T-helper 17 cell (primary cell): ENCODE data around the gene USP53. TPM values are rescaled to one million over a fixed set of nuclear protein-coding genes. Genes with fewer than 3 reads are reported as not detected.

ENCODE experiments used
- ATAC-seq: fragments of 150-1000 bp; cut with Tn5 transposase; 2 replicates; pipeline ENCODE4 v1.10.0; 2021; ENCODE audit warnings: mild to moderate bottlenecking, moderate library complexity
- DNase-seq, 3 donors: peaks; one replicate each; pipeline versions ENCODE4 v3.0.0 to v3.0.0-alpha.2; 2020 to 2021
- H3K9me3 ChIP-seq: one replicate; pipeline ENCODE4 v1.7.0; 2013; ENCODE audit warnings: low read length, mild to moderate bottlenecking; ENCODE audit not compliant: control insufficient read depth, poor library complexity, severe bottlenecking
- H3K27ac Mint-ChIP-seq: one replicate; pipeline ENCODE4 v1.8.0; 2022; ENCODE audit warnings: mild to moderate bottlenecking, moderate library complexity, mixed read lengths
- H3K27me3 Mint-ChIP-seq: one replicate; pipeline ENCODE4 v1.8.0; 2022; ENCODE audit warnings: mixed read lengths
- H3K36me3 Mint-ChIP-seq: one replicate; pipeline ENCODE4 v1.8.0; 2022; ENCODE audit warnings: low read depth, mixed read lengths
- H3K4me1 Mint-ChIP-seq: one replicate; pipeline ENCODE4 v1.8.0; 2022; ENCODE audit warnings: mild to moderate bottlenecking, mixed read lengths
- H3K4me3 Mint-ChIP-seq: one replicate; pipeline ENCODE4 v1.8.0; 2022; ENCODE audit warnings: mild to moderate bottlenecking, moderate library complexity, mixed read lengths
- total RNA-seq, 4 donors: library from RNA in 2 of 4; stranded (reverse) in 2 of 4; gene quantifications; one replicate each; pipeline ENCODE4 v1.2.3 and lab custom pipeline; 2022 to 2026

The USP53 gene
- total RNA-seq, 2 donors from 2014 or later = 22.4 to 22.9 TPM

GRCh38 chr4:119206178-119206577 lies 6.3 kb upstream of the USP53 start:
- ATAC-seq (no peak), DNase-seq (no peak)
- Mint-ChIP-seq H3K4me3 (no peak overlapping the region), H3K27me3 (no peaks in the 10 kb centered on the region), H3K4me1 (peaks cover 7% of the 10 kb centered on the region), H3K36me3 (no peaks in the 10 kb centered on the region), H3K27ac (no peak overlapping the region)
- no peaks in the 10 kb centered on the region for H3K9me3 ChIP-seq

DNA sequence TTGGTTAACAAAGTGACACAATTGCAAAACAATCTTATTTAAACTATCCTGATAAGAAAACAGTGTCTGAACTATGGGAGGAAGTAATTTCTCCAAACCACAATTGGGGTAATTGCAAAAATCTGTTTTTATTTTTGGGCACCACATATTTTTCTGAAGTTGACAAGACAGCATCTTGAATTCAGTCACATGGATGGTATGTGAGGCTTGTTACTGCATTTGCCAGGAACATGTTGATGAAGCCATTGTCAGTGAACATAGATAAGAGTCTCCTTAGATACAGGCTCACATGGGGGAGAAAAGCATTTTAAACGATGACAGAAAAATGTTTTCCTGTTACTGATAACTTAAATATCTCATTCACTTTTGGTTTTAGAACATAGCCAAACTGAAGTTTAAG lies 5.5 kb upstream of the USP53 start:
- DNase-seq = no peak
- Mint-ChIP-seq H3K27ac (no peak overlapping the region), H3K36me3 (peaks cover under 1% of the 10 kb centered on the region), H3K4me1 (peaks cover 13% of the 10 kb centered on the region), H3K27me3 (no peaks in the 10 kb centered on the region), H3K4me3 (no peak overlapping the region)
- no peaks in the 10 kb centered on the region for H3K9me3 ChIP-seq
- no peak for ATAC-seq

DNA sequence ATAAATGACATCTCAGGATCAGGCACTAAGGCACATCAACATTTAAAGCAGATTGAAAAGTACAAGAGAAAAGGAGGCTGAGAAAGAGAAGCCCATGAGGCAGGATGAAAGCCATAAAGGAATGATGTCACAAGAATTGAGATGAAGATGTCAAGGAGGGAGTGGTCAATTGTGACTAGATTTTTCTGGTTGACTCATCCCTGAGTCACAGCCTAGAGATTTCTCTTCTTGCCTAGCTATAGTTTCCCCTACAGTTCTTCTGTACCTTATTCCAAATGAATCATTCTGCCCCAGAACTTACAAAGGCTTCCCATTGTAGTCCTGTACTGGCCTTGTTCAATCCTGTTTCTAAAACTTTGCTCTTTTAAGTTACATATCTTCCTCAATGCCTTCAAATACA lies 3.4 kb upstream of the USP53 start:
- no peak overlapping the region for H3K4me3 Mint-ChIP-seq
- ATAC-seq = no peak

DNA sequence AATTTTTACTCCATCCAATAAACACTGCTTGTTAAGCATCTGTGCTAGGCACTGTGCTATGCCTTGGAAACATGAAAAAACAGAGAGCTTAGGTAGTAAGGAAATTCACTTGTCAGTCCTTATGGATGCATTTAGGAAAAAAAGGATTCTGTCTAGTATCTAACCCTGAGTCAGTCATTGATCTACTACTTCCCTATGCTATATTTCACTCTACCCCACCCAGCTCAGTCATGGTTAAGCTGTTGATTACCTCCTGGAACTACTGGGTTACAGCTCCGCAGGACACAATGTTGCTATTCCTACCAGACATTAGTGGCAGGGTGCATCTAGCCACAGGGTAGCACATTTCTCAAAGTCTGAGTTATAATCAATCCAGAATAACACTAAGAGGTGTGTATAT lies 2.9 kb upstream of the USP53 start:
- peaks cover 23% of the 10 kb centered on the region for H3K4me1 Mint-ChIP-seq
- no peak overlapping the region for H3K4me3 Mint-ChIP-seq
- no peak overlapping the region for H3K27ac Mint-ChIP-seq
- no peaks in the 10 kb centered on the region for H3K27me3 Mint-ChIP-seq
- ATAC-seq (no peak), DNase-seq (no peak)
- peaks cover 3% of the 10 kb centered on the region for H3K36me3 Mint-ChIP-seq
- no peaks in the 10 kb centered on the region for H3K9me3 ChIP-seq

More for the DNA sequence above, 3.4 kb upstream of the USP53 start:
- no peaks in the 10 kb centered on the region for H3K27me3 Mint-ChIP-seq
- peaks cover 3% of the 10 kb centered on the region for H3K36me3 Mint-ChIP-seq
- DNase-seq = no peak
- no peaks in the 10 kb centered on the region for H3K9me3 ChIP-seq
- no peak overlapping the region for H3K27ac Mint-ChIP-seq
- H3K4me1 Mint-ChIP-seq = peaks cover 23% of the 10 kb centered on the region

DNA sequence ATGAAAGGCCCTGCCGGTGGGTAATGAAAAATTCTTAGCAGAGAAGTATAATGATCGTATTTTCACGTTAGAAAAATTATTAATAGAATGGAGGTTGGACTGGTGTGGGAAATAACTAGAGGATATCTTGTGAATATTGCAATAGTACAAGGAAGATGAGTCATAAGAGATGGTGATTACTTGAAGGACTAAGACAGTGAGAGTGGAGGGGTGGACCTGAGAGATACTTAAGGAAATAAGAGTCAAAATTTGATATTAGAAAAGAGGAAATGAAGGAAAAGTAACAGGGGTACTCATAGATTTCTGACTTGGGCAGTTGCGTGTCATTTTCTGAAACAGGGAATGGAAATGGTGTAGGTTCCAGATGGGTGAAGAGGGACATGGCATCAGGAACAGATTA lies 1.7 kb upstream of the USP53 start:
- Mint-ChIP-seq H3K27ac (peak overlapping the region; percentile 95), H3K4me3 (peak overlapping the region; percentile 99), H3K4me1 (peaks cover 23% of the 10 kb centered on the region), H3K27me3 (no peaks in the 10 kb centered on the region), H3K36me3 (peaks cover 3% of the 10 kb centered on the region)
- no peak for DNase-seq
- no peak for ATAC-seq
- no peaks in the 10 kb centered on the region for H3K9me3 ChIP-seq

DNA sequence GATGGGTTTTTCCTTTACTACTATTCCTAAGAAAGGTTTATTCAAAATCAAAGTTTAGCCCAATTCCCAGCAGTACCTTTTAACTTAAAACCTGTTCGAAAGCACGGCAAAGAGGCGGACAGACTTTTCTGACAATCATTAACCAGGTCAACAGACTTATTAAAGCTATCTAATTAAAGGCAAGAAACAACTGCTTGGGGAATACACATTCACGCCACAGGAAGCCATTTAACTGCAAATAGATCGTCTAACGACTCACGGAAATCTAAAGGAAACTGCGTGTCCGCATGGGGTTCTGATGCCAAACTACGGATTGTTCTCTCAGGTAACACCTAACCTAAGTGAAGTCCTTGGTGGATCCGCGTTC lies 663 bp upstream of the USP53 start:
- Mint-ChIP-seq H3K27ac (peak overlapping the region; percentile 95), H3K4me1 (peaks cover 23% of the 10 kb centered on the region), H3K36me3 (peaks cover 3% of the 10 kb centered on the region), H3K4me3 (peak overlapping the region; percentile 99), H3K27me3 (no peaks in the 10 kb centered on the region)
- no peaks in the 10 kb centered on the region for H3K9me3 ChIP-seq
- DNase-seq = no peak
- peak; percentile 33 for ATAC-seq

GRCh38 chr4:119212964-119213606 lies 572 bp downstream of the USP53 start:
- no peaks in the 10 kb centered on the region for H3K27me3 Mint-ChIP-seq
- peak overlapping the region; percentile 95 for H3K27ac Mint-ChIP-seq
- H3K4me1 Mint-ChIP-seq = peaks cover 30% of the 10 kb centered on the region
- H3K4me3 Mint-ChIP-seq = peak overlapping the region; percentile 99
- peak; percentile 39 for ATAC-seq
- H3K9me3 ChIP-seq = no peaks in the 10 kb centered on the region
- peaks cover 10% of the 10 kb centered on the region for H3K36me3 Mint-ChIP-seq
- DNase-seq = peak; percentile 34 to 46 (median 42)

DNA sequence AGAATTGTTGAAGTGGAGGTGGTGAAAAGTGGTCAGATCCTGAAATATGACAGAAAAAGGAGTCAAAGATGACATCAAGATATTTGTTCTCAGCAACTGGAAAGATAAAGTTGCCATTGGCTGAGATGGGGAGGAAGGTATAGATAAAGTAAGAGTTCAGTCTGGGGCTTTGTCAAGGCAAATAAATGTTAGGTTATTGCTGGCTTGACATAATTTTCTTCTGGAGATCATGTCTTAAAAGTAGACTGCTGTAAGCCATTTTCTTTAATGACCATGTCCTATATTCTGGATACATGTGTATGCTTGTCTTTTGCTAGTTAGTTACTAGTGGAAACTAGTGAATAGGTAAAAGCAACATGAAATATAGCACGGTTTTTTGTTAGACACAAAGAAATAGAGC lies 5.6 kb downstream of the USP53 start:
- ATAC-seq = no peak
- no peaks in the 10 kb centered on the region for H3K9me3 ChIP-seq
- no peak overlapping the region for H3K27ac Mint-ChIP-seq
- no peak overlapping the region for H3K4me3 Mint-ChIP-seq
- DNase-seq = no peak
- peaks cover 13% of the 10 kb centered on the region for H3K36me3 Mint-ChIP-seq
- H3K4me1 Mint-ChIP-seq = peaks cover 17% of the 10 kb centered on the region
- no peaks in the 10 kb centered on the region for H3K27me3 Mint-ChIP-seq

GRCh38 chr4:119221412-119221811 lies 8.9 kb downstream of the USP53 start:
- Mint-ChIP-seq H3K27ac (no peak overlapping the region), H3K27me3 (no peaks in the 10 kb centered on the region), H3K36me3 (peaks cover 15% of the 10 kb centered on the region), H3K4me1 (peaks cover 15% of the 10 kb centered on the region), H3K4me3 (no peak overlapping the region)
- no peaks in the 10 kb centered on the region for H3K9me3 ChIP-seq
- ATAC-seq (no peak), DNase-seq (no peak)

DNA sequence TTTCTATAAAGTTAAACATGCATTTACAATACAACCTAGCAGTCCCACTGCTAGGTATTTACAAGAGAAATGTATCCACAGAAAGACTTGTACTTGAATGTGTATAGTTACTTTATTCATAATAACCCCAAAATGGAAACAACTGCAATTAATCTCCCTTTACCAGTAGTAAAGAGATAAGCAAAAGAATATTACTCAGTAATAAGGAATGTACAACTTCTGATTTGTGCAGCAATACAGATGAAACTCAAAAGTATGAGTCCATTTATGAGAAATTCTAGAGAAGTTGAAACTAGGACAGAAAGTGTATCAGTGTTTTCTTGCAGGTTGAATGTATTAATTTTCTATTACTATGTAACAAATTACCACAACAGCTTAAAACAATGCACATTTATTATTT lies 15.2 kb downstream of the USP53 start:
- ATAC-seq = no peak
- DNase-seq = no peak
- Mint-ChIP-seq H3K27ac (peak overlapping the region; percentile 24), H3K36me3 (peaks cover 7% of the 10 kb centered on the region), H3K4me3 (no peak overlapping the region), H3K27me3 (no peaks in the 10 kb centered on the region), H3K4me1 (peaks cover 29% of the 10 kb centered on the region)
- H3K9me3 ChIP-seq = no peaks in the 10 kb centered on the region

DNA sequence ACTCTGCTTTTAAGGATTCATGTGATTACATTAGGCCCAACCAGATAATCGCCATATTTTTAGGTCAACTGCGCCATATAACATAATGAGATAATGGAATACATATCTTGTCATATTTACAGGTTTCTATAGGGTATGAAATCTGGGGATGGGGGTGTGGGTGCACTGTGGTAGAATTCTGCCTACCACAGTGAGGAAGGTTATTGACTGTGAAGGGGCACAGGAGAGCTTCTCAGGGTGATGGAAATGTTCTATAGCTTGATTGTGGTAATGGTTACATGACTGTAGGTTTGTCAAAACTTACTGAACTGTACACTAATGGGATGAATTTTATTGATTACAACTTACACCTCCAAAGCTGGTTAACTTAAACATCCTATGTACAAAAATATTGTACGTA lies 15.9 kb downstream of the USP53 start:
- DNase-seq = no peak
- no peak for ATAC-seq
- Mint-ChIP-seq H3K27ac (no peak overlapping the region), H3K36me3 (peaks cover 7% of the 10 kb centered on the region), H3K4me1 (peaks cover 31% of the 10 kb centered on the region), H3K27me3 (no peaks in the 10 kb centered on the region), H3K4me3 (no peak overlapping the region)
- H3K9me3 ChIP-seq = no peaks in the 10 kb centered on the region

GRCh38 chr4:119229908-119230687 lies 17.6 kb downstream of the USP53 start:
- H3K27me3 Mint-ChIP-seq = no peaks in the 10 kb centered on the region
- H3K27ac Mint-ChIP-seq = peak overlapping the region; percentile 16
- DNase-seq (no peak), ATAC-seq (no peak)
- H3K9me3 ChIP-seq = no peaks in the 10 kb centered on the region
- H3K4me3 Mint-ChIP-seq = no peak overlapping the region
- peaks cover 5% of the 10 kb centered on the region for H3K36me3 Mint-ChIP-seq
- peaks cover 41% of the 10 kb centered on the region for H3K4me1 Mint-ChIP-seq

GRCh38 chr4:119231491-119231890 lies 19.0 kb downstream of the USP53 start:
- no peaks in the 10 kb centered on the region for H3K9me3 ChIP-seq
- Mint-ChIP-seq H3K36me3 (peaks cover 5% of the 10 kb centered on the region), H3K4me1 (peaks cover 45% of the 10 kb centered on the region), H3K4me3 (no peak overlapping the region), H3K27ac (no peak overlapping the region), H3K27me3 (no peaks in the 10 kb centered on the region)
- ATAC-seq (no peak), DNase-seq (no peak)

DNA sequence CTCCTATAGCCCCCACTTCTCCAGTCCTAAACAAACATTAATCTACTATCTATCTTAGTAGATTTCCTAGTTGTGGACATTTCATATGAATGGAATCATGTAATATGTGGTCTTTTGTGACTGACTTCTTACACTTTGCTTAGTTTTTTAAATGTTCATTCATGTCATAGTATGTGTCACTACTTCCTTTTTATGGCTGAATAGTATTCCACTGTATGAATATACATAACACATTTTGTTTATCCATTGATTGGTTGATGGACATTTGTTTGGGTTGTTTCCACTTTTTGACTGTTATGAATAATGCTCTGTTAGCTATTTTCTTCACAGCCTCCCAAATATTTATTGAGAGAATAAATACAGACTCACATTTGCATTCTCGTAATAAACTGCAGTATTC lies 19.8 kb downstream of the USP53 start:
- Mint-ChIP-seq H3K36me3 (peaks cover 5% of the 10 kb centered on the region), H3K27ac (no peak overlapping the region), H3K4me1 (peaks cover 48% of the 10 kb centered on the region), H3K4me3 (no peak overlapping the region), H3K27me3 (no peaks in the 10 kb centered on the region)
- no peak for ATAC-seq
- no peaks in the 10 kb centered on the region for H3K9me3 ChIP-seq
- DNase-seq = no peak
